ENCODE data around the gene ATP6V1B1. TPM values are rescaled to one million over a fixed set of nuclear protein-coding genes. Genes with fewer than 3 reads are reported as not detected.

ATP6V1B1 gene
- polyA plus RNA-seq, 4 donors, result 58.2 to 95.4 (median 83.4) TPM

DNA sequence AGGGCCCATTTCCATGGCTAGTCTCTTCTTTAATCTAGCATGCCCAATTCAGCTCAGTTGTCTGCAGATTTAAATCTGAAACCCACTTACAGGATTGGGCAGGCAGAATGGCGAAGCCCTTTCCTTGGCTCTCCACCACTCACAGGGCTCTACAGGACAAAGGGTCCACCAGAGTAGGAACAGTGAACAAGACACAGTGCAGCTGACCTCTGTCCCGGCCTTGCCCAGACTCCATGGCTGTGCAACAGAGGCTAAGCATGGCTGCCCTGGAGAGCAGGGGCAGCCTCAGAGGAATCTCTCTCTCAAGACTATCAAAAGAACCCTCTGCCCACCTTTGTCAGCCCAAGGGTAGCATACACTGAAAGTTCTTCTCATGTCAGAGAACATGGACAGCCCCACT lies 9.7 kb upstream of the ATP6V1B1 start:
- no peak for DNase-seq (ENCODE audit: low read depth in 4 of 4, low spot score in 3 of 4)

- DNase-seq (ENCODE audit: low read depth in 4 of 4, low spot score in 3 of 4), result no peak
Observed at GRCh38 chr2:70927138-70927537, 8.6 kb upstream of the ATP6V1B1 start.

DNA sequence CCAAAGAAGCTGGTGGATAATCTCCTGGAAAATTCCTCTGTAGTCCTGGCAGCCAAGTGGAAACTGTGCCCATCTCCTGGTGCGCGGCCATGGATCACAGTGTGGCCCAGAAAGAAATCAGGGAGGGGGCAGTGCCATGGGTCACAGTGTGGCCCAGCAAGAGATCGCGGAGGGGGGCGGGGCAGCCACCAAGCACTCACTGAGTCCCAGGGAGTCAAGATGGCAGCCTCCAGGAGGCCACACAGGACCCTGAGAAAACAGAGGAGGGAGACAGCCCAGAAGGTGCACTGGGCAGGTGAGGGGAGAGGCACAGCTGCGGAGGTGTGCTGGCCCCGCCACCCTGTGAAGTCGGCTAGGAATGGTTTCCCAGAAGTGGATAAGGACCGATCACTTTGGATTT lies 8.1 kb upstream of the ATP6V1B1 start:
- no peak for DNase-seq (ENCODE audit: low read depth in 4 of 4, low spot score in 3 of 4)

DNA sequence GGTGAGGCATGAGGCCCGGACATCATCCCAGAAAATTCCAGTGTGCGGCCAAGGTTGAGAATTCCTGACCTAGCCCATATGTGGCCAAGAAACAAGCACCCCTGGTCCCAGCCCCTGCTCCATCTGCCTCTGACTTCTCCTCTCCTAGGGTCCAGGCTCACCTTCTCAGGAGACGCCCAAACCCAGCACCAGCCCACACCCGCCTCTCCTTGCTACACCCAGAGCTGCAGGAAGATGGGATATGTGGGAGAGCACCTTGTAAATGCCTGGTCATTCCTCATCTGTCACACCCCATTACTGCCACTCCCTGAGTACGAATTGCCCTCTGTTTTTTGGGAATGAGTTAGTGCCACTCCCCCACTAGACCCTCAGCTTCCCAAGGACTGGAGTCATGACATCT lies 7.3 kb upstream of the ATP6V1B1 start:
- no peak for DNase-seq (ENCODE audit: low read depth in 4 of 4, low spot score in 3 of 4)

- no peak for DNase-seq (ENCODE audit: low read depth in 4 of 4, low spot score in 3 of 4)
Observed at GRCh38 chr2:70930371-70931329, 5.0 kb upstream of the ATP6V1B1 start.

DNA sequence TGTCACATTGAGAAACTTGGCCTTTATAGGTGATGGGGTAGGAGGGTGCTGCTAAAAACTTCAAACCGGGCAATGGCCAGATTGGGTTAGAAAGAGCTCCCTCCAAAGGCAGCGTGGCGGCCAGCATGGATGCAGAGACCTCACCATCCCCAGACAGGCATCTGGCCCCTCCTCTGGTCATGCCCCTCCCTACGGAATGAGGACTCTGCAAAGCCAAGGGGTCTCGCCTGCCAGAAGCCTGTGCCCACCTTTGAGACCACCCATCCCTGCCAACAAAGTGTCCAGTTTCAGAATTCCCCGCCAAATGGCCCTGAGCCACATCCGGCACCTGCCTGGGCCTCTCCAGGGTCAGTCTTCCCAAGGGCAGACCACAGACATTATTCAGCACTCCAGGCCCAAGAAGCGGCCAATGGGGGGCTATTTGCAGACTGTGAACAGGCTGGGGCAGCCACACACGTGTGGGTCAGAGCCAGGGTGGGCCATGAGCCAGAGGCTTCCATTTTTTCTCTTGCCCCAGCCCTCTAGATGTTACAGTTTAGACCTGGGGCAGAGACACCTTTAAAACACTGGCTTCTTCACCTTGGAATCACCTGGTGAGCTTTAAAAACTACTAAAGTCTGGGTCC lies 4.2 kb upstream of the ATP6V1B1 start:
- DNase-seq (ENCODE audit: low read depth in 4 of 4, low spot score in 3 of 4), result no peak

- no peak for DNase-seq (ENCODE audit: low read depth in 4 of 4, low spot score in 3 of 4)
Observed at GRCh38 chr2:70932631-70933230, 3.0 kb upstream of the ATP6V1B1 start.

DNA sequence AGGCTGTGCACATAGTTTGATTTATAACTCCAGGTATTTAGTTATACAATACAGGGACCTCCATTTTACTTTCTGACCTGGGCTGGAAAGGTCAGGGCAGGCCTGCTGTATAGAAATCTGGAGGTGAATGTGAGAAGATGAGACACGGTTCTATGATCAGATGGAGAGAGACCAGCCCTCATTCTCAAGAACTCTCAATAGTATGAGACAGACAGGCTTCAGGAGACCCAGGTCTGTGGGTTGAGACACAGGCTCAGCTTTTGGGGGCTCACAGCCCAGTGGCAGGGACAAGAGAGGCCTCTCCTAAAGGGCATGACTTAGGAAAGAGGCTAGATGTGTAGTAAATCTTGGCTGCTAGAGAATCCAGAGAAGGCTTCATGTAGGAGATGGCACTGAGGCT lies 719 bp upstream of the ATP6V1B1 start:
- no peak for DNase-seq (ENCODE audit: low read depth in 4 of 4, low spot score in 3 of 4)

GRCh38 chr2:70936165-70936978 lies 672 bp downstream of the ATP6V1B1 start:
- DNase-seq (ENCODE audit: low read depth in 4 of 4, low spot score in 3 of 4), result no peak

DNA sequence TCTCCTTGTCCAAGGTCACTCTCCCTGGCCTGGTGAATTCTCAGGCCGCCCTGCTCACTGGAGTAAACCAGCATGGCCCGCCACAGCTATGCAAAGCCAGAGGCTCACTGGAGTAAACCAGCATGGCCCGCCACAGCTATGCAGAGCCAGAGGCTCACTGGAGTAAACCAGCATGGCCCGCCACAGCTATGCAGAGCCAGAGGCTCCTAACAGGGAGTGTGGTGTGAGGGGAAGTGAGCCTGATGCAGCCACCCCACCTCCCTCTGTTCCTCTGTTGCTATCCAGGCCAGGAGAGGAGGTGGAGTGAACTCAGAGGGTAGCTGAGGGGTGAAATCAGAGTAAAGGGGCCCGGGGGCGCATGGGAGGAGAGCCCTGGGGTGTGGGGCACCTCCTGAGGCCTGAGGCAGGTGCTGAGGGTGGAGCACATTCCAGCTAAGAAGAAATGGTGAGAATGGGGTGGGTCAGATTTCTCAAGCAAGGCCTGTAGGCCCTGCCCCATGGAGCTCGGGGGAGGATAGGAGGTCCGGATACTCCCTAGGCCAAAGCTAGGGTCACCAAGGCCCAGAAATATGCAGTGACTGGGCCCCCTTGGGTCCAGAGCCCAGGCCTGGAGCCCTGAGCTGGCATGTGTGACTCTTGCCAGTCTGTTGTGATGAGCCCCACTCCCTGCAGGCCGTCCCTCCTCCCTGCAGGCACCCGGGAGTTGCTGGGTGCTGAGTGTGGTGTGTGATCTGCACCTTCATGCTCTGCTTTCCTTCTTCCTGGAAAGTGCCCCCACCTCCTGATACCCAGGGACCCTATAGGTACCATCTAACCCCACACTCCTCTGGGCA lies 1.5 kb downstream of the ATP6V1B1 start:
- DNase-seq (ENCODE audit: low read depth in 4 of 4, low spot score in 3 of 4), result no peak

DNA sequence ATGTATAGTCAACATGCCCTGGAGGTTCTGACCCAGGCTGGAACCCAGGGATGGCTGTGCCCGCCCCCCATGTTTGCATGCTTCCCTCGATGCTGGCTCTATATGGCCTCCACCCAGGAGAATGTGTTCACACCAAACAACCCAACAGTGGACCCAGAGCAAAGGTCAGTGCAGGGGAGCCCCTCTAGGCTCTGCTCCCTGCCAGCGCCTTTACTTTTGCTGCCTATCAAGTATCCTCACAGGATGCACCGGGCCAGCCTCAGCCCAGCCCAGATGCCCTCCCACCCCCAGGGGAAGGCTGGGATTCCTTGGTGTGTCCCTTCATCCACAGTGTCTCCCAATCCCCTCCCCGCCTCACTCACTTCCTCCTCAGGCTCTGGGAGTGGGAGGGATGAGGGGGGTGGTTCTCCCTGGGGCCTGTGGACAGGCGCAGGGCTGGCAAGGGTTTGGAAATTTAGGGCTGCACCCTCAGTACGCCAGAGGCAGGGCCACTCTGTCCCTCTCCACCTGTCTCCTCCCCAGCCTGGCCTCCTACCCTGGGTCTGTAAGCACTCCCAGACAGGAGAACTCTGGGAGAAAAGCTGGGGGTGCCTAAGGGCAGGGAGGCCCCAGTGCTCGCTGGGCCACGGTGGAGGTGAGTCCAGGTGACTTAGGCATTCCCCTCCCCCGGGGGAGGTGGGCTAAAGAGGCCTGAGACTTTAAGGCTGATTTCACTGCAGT lies 2.3 kb downstream of the ATP6V1B1 start:
- no peak for DNase-seq (ENCODE audit: low read depth in 4 of 4, low spot score in 3 of 4)

- DNase-seq (ENCODE audit: low read depth in 4 of 4, low spot score in 3 of 4), result no peak
Observed at GRCh38 chr2:70938586-70938950, 2.9 kb downstream of the ATP6V1B1 start.

DNA sequence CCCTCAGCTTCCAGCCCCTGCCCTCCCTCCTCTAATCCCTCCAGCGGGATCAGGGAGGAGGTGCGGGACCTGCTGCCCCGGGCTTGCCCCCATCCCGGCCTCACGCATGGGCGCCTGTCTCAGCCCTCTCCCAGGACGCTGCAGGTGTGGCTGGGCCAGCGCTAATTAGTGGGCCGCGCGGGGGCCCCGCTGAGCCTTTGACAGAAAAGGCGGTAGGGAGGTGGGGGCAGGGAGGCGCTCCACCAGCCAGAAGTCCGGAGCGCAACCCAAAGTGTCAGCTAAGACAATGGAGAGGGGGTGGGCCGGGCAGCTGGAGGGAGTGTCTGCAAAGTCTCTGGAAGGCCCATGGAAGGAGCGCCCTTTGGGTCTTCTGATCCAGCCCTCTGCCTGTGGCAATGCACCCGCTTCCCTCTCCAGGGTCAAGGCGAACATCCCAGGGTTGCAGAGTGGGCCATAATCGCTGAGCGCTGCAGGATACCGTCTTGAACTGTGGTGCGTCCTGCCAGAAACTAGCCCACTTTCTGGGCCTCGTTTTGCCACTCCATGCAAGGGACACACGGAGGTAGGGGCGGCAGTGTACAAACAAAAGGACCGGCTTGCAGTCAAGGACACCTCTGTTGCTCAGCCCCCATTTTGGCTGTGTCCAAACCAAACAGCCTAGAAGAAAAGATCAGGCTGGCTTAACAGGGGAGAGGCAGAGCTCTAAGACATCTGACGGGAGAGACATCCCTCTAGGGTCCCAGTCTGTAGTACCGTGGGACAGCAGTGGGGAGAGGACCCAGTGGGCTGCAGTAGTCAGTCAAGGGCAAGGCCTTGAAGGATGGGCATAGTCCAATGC lies 3.5 kb downstream of the ATP6V1B1 start:
- no peak for DNase-seq (ENCODE audit: low read depth in 4 of 4, low spot score in 3 of 4)

DNA sequence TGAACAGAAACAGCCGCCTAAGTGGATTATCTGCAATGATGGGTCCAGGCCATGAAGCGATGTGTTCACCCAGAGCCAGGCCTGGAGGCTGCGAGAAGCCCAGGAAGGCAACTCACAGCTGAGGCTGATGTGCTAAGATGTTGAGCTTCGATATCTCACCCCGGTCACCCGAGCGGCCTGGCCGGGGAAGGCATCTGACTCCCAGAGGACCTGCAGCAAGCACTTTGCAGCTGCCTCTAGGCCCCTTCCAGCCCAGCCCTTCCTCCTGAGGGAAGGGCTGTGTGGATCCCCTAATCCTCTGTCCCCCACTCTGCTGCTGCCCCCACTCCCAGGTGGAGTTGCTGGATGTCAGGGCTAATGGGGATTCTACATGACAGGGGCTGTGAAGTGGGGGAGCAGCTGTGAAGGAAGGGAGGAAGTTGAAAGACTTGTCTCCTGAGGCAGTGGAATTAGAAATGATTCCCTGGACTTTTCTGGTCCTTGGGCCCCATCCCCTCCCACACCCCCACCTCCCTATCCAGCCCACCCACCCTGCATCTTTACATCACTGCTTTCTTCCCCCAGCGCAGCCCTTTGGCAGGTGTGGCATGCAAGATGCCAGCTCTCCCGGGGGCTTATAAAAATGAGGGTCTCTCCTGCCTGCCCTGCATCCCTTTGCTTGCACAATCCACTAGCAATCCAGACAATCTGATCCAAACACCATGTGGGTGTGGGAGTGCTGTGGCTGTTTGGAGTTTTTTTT lies 4.3 kb downstream of the ATP6V1B1 start:
- DNase-seq (ENCODE audit: low read depth in 4 of 4, low spot score in 3 of 4), result no peak

- no peak for DNase-seq (ENCODE audit: low read depth in 4 of 4, low spot score in 3 of 4)
Observed at GRCh38 chr2:70941186-70941585, 5.5 kb downstream of the ATP6V1B1 start.

DNA sequence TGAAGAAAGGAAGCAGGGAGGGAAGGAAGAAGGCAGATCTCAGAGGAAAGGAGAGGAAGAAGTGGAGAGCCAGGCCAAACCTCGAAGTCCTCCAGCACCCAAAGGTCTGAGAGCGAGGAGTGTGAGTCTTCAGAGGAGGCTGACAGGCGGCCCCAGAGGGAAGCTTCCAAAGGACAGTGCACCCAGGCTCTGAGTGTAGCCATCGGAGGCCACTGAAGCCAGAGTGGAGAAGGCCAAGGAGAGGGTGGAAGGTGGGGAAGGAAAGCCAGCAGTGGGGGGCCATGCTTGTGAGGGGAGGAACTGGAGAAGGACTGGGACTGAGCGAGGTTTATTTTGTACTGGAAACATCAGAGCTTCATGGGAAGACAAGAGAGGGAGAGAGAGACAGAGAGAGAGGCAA lies 6.0 kb downstream of the ATP6V1B1 start:
- no peak for DNase-seq (ENCODE audit: low read depth in 4 of 4, low spot score in 3 of 4)

- DNase-seq (ENCODE audit: low read depth in 4 of 4, low spot score in 3 of 4), result no peak
Observed at GRCh38 chr2:70942396-70943204, 6.9 kb downstream of the ATP6V1B1 start.
